Raji (cell line): ENCODE results near the gene PARK7.

ENCODE experiments used
- POLR2A ChIP-seq: IDR thresholded peaks from 2 replicates; pipeline ENCODE4 v1.6.1; 2011; ENCODE audit warnings: low read depth, low read length, control low read depth; ENCODE audit not compliant: insufficient read depth

Gene PARK7

GRCh38 chr1:7970246-7970645 lies 8.7 kb downstream of the PARK7 start:
- TF ChIP-seq POLR2A: no peak

- no peak for TF ChIP-seq POLR2A
Observed at GRCh38 chr1:7971024-7971423, 9.5 kb downstream of the PARK7 start.

- TF ChIP-seq POLR2A: no peak
Observed at GRCh38 chr1:7972285-7972684, 10.8 kb downstream of the PARK7 start.

GRCh38 chr1:7973086-7973485 lies 11.6 kb downstream of the PARK7 start:
- no peak for TF ChIP-seq POLR2A

- TF ChIP-seq POLR2A: no peak
Observed at GRCh38 chr1:7975212-7975865, 13.8 kb downstream of the PARK7 start.

GRCh38 chr1:7980984-7981383 lies 19.5 kb downstream of the PARK7 start:
- TF ChIP-seq POLR2A: no peak

GRCh38 chr1:7983086-7983778 lies 21.7 kb downstream of the PARK7 start:
- TF ChIP-seq POLR2A: no peak

- no peak for TF ChIP-seq POLR2A
Observed at GRCh38 chr1:7984811-7985210, 23.3 kb downstream of the PARK7 start.

- no peak for TF ChIP-seq POLR2A
Observed at GRCh38 chr1:7985851-7986612, 24.5 kb downstream of the PARK7 start.

GRCh38 chr1:7987528-7987927 lies 26.0 kb downstream of the PARK7 start:
- no peak for TF ChIP-seq POLR2A

- no peak for TF ChIP-seq POLR2A
Observed at GRCh38 chr1:7988576-7988975, 27.1 kb downstream of the PARK7 start.

GRCh38 chr1:7989762-7990428 lies 28.4 kb downstream of the PARK7 start:
- no peak for TF ChIP-seq POLR2A

- TF ChIP-seq POLR2A: no peak
Observed at GRCh38 chr1:7991504-7992440, 30.3 kb downstream of the PARK7 start.

- no peak for TF ChIP-seq POLR2A
Observed at GRCh38 chr1:7992885-7993284, 31.4 kb downstream of the PARK7 start.
